Measurements from ENCODE around the gene IL18R1.

IL18R1 gene

DNA sequence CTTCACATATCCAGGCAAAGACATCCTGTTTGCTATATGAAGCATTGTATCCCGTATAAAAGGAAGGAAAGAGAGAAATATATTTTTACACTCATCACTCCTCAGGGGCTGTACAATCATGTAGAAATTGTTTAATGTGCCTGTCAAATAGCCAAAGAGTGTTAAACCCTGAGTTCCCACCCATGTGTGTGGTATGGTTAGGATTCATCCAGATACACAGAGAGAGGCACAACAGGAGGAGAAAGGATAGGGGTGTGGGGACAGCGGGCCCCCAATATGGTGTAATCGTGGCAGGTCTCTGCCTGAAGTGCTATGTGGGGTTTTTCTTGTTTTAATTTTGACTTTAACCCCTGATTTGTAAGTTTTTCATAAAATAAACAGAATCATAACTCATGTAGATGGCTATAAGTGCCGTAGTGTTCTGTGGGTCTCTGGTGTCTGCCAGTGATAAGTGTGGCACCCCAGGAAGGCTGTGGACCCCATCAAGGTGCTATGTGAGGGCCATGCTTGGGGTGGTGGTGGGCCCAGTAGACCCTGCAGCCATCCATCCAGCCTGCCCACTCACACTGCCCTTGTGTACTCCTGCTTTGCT, 10.2 kb upstream of the IL18R1 start:
- DNase-seq: no peak

DNA sequence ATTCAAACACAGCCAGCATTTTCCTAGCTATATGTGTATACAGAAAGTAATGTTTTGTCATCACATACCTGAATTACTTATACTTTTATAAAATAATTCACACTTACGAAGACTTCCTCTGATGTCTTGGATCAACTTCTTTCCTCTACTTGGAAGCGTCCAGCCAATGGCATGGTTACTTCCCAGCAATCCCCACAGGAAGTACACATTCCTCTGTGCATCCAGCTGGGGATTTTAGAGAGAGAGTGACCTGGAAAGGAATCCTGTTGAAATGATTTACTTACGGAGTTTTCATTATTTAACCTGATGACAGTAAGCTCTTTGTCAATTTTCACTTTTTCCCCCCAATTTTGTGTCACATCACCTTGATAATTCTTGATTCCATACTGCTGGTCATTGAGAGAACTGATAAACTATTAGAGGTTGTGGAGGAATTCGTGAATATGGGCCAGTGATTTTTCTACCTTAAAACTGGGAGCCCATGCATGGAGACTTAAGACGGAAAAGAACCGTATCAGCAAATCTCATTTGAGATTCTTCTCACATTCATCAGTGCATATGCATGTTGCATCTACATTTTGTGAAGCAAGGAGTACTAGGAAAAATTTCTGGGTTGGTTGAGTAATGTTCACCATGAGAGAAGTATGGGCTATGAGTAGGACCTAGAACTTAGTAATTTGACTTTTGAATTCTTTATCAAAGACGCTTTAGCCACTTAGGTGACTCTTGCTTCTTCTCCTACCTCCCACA, 9.0 kb upstream of the IL18R1 start:
- DNase-seq: no peak

DNA sequence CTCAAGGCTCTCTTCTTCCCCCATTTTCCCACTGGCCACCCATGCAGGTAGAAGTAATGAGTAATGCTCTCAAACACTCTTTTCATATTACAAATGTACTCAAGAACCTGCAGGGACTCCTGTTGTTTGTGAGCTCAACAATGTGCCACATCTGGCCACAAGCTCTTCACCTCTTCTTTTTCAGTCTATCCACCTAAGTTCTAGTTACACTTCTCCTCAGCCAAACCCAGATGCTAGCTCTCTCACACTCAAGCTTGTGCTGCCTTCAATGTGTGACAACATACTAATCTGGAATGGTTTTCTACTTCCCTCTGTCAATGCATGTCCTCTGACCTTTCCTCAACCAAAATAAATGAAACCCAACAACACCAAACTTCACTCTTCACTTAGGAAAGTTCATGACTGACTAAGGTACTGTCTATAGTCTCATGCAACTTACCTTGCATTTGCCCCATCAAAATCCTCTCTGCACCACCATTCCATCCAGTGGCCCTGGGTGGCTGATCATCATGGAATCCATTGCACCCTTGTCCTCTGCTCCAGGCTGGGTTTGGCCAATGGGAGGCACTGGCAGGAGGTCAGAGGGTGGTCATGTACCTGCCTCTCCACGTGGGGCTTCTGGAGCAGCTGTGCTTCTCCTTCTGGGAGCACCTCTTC, 5.3 kb upstream of the IL18R1 start:
- DNase-seq: no peak

DNA sequence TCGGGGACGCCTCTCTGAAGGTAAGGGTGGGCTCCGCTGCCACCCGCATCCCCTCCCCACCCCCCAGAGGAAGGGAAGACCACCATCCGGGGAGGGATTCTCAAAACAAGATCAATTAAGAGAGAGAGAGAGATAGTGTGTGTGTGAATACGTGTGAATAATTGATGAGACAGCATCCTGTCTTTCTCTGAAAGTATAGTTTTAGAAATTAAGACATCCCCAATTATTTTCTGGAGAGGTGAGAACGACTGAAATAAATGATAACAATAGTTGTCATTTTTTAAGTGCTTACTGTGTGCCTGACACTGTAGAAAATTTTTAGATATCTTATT, 751 bp downstream of the IL18R1 start:
- no peak for DNase-seq

DNA sequence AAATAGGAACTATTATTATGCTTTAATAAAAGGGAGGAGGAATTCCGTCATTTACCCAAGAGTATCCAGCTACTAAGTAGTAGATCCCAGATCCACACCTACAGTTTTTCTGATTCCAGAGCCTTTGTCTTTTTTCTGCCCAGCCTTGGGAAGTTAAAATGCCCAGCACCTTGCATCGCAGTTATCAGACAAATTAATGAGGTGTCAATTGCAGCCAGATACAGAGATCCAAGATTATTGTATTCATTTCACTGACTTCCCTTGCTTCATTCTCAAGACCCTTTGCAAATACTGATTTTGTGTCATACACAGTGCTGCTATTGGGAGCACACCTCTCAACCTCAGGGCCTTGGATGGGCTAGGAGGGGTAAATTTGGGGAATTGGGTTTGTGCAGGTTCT, 1.1 kb downstream of the IL18R1 start:
- DNase-seq: no peak

DNA sequence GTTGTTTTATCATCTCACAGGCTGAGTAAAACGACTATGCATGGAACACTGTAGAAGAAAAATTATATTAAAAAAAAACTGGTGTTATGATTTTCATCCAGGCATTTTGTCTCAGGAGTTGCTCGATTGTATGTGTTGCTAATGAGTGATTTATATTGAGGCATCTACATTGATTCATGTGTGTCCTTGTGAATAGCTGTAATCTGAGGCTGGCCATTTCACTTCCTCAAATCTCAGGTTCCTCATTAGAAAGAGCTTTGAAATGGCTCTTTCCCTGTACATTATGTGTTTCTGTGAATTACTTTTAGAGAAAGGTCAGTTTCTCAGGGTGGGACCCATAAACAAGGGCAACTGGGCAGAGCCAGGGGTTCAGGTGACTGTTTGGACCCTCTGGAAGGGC, 2.3 kb downstream of the IL18R1 start:
- no peak for DNase-seq

DNA sequence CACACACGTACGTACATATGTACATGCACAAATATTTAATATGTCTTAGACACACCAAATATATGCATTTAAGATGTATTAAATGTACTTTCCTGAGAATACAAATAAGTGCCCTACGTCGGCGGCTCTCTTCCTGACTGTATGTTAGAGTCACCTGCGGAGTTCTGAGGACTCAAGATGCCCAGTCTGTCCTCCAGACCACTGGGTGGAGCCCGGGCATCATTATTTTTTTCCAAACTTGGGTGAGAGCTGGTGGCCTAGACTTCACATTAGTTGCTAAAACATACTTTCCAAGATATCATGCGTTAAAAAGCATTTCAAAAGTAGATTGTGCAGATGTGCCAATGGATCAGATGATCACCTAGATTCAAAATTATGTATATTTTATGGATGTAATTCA, 2.9 kb downstream of the IL18R1 start:
- no peak for DNase-seq

DNA sequence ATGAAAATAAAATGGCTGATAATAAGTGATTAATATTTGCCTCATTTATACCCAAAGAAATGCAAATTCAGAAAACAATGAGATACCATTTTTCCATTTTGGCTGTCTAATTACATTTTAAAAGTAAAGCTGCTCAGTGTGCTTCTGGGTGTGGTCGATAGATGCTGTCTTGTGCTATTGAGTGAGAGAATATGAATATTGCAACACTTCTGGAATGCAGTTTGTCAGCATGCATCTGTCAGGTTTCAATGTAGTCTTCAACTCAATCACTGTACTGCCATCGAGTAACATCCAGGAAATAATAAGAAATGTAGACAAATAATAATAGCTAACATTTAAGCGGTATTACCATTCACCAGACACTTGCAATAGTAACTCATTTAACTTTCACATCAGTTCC, 3.9 kb downstream of the IL18R1 start:
- DNase-seq: no peak

DNA sequence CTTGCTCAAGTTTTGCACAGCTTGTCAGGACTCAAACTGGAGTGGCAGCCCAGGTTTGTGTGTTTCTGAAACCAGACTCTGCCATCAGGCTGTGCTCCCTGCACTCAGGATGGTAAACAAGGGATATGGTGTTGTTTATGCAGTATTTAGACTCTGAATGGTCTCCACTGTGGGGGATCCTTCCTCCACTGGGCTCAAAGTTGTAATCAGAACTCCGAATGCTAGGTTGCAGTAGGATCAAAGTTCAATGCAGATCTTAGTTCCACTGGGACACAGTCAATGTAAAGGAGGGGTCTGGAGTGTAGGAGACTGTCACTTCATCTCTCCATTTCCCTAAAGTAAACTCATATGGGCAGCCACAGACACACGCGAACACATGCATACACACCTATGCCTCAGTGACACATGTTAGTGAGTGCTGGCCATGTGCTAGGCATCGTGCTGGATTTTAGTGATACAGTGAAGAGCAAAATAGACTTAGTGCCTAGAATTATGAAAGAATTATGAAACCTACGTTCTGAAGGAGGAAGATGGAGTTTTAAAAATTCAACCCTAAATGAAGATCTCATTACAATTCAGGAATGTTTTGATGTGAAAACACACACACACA, 6.1 kb downstream of the IL18R1 start:
- DNase-seq: no peak

DNA sequence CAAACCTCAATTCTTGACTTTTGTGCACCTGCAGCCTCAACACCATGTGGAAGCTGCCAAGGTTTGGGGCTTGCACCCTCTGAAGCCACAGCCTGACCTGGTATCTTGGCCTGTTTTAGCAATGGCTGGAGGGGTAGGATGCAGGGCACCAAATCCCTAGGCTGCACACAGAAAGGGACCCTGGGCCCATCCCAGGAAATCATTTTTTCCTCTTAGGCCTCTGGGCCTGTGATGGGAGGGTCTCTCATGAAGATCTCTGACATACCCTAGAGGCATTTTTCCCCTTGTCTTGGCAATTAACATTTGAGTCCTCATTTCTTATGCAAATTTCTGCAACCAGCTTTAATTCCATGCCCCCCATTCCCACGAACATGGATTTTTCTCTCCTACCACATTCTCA, 10.2 kb downstream of the IL18R1 start:
- no peak for DNase-seq

DNA sequence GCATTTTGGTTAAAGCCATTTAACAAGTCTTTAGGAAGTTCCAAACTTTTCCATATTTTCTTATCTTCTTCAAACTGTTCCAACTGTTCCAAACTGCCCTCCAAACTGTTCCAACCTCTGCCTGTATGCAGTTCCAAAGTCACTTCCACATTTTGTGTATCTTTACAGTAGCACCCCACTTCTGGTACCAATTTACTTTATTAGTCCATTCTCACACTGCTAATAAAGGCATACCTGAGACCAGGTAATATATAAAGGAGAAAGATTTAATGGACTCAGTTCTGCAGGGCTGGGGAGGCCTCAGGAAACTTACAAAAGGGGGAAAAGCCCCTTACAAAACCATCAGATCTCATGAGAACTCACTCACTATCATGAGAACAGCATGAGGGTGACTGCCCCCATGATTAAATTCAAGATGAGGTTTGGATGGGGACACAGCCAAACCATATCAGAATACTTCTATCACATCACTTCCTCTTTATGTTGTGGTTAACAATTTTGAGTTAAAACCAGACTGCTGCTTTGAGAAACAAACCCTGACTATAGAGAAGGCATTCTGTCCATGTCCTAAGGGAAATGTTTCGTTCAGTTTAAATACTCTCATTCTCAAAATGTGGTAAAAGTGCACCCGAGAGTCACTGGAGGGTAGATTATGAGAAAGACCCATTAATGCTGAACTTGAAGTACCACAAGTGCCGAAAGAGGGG, 11.0 kb downstream of the IL18R1 start:
- no peak for DNase-seq

DNA sequence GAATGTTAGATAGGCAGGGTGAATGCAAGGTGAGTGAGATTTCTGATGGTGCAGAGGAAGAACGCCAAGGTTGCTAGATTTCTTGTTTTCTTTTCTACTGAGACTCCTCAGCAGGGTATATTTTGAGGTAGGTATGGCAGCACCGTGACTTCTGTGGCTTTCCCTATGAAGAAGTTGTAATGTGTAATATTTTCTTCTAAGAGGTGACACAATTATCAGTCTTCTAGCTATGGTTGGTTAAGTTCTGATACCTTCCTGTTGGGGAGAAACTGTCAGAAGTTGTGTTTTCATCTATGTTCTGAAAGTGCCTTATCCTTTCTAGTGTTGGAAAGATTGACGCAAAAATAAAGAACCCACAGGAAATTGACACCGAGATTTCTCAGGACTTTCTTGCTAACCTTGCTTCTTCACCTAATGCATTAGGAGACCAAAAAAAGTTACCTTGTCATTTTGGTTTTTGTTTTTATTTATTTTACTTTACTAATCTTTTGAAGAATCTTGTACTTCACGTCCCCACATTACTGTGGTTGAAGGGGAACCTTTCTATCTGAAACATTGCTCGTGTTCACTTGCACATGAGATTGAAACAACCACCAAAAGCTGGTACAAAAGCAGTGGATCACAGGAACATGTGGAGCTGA, 11.9 kb downstream of the IL18R1 start:
- DNase-seq: no peak

DNA sequence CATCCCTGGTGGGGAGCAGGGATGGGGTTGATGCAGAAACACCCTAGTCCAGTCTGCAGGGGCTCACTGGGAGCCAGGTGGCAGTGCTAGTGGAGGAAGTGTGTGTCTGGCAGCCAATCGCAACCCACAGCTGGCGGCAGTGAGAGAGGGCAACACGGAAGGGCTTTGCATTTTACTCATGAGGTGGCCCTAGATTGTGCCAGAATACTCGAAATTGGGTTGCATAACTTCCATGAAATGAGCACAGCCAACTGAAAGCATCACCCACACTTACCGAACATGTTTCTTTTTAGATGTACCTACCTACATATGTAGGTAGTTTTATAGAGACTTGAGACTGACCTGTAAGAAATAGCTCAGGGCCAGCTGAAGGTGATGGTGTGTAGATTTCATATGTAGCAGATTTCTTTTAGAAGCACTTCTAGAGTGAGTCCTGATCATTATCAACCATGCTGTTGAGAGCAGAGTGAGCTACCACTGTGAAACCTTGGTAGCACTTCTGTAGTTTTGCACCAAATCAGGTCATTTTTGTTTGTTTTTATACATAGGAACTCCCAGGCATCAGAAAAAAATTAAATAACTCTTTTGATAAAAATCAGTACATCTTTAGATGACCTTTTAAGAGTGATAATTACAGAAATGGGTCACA, 13.0 kb downstream of the IL18R1 start:
- no peak for DNase-seq

DNA sequence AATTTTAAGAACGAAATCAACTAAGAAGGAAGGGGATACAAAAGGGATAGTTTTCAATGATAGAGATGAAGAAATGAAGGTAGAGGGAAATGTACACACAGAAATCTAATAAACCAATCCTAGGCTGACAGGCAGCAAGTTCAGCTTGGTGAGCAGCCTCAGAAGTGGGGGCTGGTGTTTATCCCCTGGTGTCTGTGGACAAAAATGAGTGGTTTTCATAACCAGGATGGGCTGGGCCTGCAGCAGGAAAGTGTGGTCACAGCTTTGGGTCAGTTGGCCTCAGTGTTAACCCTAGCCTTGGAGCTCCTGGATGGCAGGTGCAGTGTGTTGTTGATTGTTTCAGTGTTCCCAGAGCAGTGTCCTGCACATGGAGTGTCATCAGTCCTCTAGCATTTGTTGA, 14.3 kb downstream of the IL18R1 start:
- DNase-seq: no peak

DNA sequence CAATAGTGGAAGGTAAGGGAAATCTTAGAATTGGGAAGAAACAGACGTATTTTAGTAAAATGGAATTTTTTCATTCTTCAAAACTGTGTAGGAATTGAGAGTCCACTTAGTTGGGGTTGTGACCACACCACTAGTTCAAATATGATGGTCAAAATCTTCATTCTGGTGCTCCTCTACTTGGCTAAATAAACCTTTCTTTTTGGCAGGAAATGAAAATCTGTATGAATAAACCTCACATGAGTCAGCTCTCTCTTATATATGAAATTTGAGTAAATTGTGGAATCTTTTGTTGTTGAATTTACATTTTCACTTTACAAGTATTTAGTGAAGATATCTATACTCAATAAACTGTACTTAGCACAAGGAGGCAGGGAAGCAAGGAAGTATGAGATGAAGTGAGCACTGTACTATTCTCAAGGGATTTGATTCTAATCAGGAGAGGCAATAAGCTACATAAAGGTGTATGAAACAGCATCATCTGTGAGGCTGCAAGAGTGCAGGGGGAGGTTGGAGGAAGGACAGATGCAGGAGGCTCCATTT, 20.5 kb downstream of the IL18R1 start:
- DNase-seq: no peak

DNA sequence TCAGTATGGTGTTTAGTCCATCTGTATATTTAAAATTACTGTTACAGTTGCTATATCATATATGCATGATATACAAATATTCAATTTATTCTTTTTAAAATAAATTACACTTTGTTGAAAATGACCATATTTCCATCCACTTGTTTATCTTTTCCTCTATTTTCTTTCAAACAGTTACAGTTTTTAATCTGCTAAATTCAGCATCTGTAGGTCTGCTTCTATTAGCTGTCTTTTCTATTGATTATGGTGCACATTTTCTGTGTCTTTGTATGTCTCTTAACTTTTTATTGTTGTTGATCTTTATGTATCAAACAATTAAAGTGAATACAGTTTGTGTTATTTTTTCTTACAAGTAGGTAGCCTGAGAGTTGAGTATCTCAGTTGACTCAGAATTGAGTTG, 28.1 kb downstream of the IL18R1 start:
- no peak for DNase-seq

DNA sequence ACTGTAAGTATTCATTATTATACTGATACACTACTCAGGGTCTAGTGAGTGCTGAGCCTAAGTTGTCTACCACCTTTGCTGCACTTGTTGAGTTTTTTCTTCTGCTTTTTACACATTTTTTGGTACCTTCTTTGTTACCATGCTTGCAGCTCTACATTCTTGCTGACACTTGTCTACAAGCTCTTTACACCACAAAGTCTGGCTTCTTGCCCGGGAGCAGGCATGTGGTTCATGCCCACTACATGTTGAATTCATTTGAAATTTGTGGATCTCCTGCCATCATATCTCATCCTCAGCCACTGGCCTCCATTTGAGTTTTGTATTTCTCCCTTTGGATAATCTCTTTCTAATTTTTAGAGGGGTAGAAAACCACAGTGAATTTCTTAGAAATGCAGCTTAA, 29.9 kb downstream of the IL18R1 start:
- no peak for DNase-seq

DNA sequence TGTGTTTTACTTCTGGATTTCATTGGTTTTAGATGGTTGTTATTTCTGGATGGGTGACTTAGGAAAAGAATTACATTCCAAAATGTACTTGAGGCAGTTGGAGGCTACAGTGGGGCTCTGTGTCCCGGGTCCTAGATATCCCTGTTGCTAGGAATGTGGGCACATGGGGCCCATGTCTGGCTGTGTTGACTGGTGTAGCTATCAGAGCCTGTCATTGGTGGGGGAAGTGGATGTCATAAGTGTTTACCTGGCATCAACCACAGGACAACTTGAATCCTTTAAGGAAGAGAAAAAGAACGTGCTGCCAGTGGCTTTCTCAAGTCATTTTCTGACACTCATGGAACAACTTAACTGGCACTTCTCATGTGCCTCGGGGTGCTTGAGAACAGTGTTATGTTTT, 30.4 kb downstream of the IL18R1 start:
- no peak for DNase-seq

DNA sequence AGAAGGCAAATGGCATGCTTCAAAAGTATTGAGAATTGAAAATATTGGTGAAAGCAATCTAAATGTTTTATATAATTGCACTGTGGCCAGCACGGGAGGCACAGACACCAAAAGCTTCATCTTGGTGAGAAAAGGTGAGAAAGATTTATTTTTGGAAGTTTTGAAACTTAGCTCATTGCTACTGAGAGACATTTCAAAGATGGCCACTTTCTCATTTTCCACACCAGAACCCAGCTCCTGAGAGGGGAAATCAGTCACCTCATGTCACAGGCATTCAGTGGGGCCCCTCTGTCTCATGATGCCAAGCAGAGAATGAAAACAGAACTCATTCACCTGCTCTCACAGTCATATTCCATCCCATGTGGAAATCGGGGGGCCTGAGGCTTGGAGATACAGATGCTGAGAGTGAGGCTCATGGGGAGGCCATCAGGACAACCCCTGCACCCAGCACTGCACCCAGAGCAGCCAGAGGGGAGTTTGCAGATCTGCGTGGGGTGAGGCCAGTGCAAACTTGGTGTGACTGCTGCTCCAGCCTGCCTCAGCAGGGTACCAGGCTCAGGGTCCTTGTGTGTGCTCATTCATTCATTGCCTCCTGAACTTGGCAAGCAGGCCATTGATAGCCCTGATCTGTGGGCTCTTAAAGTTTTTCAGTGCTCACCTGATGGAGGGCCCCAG, 31.4 kb downstream of the IL18R1 start:
- DNase-seq: no peak

DNA sequence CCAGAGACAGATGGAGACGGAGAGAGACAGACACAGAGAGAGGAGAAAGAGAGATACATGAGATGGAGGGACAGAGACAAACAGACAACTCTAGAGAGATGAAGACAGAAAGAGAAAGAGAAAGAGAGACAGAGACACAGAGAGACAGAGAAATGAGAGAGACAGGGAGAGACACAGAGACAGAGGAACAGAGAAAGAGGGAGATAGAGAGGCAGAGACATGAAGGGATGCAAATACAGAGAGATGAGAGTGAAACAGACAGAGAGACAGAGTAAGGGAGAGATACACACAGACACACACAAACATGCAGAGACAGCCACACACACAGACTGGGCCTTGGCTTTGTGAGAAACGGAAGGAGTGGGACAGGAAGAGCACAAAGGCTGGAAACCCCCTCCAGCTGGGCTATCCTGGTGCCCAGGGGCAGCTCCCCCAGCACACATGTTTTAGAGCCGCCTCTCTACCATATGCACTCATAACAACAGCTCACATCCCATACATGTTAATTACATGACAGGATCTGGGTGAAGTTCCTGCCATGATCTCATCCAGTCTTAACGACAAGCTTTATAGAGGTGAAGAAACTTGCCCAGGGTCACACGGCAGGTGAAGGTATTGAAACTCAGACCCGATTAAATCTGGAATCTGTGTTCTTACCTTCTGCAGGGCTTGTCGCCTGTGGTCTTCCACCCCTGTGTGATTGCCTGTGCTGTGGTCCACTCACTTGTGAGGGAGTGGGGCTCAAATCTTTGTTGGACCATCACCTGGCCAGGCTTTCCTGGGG, 32.4 kb downstream of the IL18R1 start:
- no peak for DNase-seq

DNA sequence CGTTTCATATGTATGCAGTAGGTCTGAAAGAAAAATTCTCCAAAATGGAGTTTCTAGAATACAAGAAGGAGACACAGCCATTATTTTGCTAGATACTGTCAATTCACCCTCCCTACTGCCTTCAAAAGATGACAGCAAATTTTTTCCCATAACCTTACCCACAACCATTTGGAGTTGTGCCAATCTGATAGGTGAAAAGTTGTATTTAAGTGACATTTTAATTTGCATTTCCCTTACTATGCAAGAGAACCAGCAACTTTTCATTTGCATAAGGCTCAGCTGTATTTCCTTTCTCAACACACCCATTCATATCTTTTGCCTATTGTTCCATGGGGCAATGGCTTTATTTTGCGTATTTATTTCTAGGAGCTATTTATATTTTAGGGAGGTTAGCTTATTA, 36.0 kb downstream of the IL18R1 start:
- DNase-seq: peak; percentile 0
